Astrocyte of the spinal cord (primary cell): ENCODE measurements around the gene SFT2D1.

Experiments
- DNase-seq: peaks from one replicate; pipeline ENCODE4 v3.0.0; 2011; ENCODE audit warnings: low read depth, low spot score
- H3K4me3 ChIP-seq: 2 replicates; pipeline ENCODE4 v1.5.1; 2011; ENCODE audit warnings: low read depth, mild to moderate bottlenecking, low read length, moderate library complexity
- CTCF ChIP-seq: IDR thresholded peaks from 2 replicates; pipeline ENCODE4 v1.5.1; 2012; ENCODE audit warnings: low read depth, mild to moderate bottlenecking, low read length, inconsistent platforms
- in situ Hi-C: cut with HindIII; loops from 2 replicates; pipeline ENCODE4 v1.10.0; 2017; ENCODE audit warnings: low sequenced_read_pairs

Gene SFT2D1

GRCh38 chr6:166308033-166308768, 34.1 kb downstream of the SFT2D1 start, which contains the start of gene PRR18:
PRR18 (minus strand) TSS chr6:166308392; CDS start chr6:166308142, 250 bp downstream.
- no peak for DNase-seq
- peak within 1 kb of the TSS; percentile 17 for H3K4me3 ChIP-seq
- TF ChIP-seq CTCF: no peak
- in situ Hi-C loops: no loop called here

- no peak for TF ChIP-seq CTCF
- no peak for DNase-seq
- peak overlapping the region; percentile 13 for H3K4me3 ChIP-seq
- in situ Hi-C loops: no loop called here
Observed at GRCh38 chr6:166307082-166308032, 35.0 kb downstream of the SFT2D1 start.

GRCh38 chr6:166306378-166307081, 35.8 kb downstream of the SFT2D1 start:
- TF ChIP-seq CTCF: no peak
- in situ Hi-C loops: no loop called here
- DNase-seq: no peak
- no peak overlapping the region for H3K4me3 ChIP-seq

- in situ Hi-C loops: no loop called here
- TF ChIP-seq CTCF: no peak
Observed at GRCh38 chr6:166305562-166306117, 36.7 kb downstream of the SFT2D1 start.

GRCh38 chr6:166304106-166304505, 38.2 kb downstream of the SFT2D1 start:
- no peak for TF ChIP-seq CTCF
- no peak overlapping the region for H3K4me3 ChIP-seq
- in situ Hi-C loops: no loop called here
- no peak for DNase-seq

More at GRCh38 chr6:166305562-166306117, 36.7 kb downstream of the SFT2D1 start:
- no peak overlapping the region for H3K4me3 ChIP-seq
- DNase-seq: no peak
